OCI-LY7 (cell line): ENCODE measurements around the gene HCST.

Source experiments
- CTCF ChIP-seq: fragments of 200-600 bp; sonication (generic); conservative IDR thresholded peaks from 2 replicates; pipeline ENCODE4 v1.5.1; 2014; ENCODE audit warnings: mild to moderate bottlenecking, antibody characterized with exemption, low read length, moderate library complexity, mixed read lengths
- EZH2phosphoT487 ChIP-seq: fragments of 200-600 bp; sonication (generic); IDR thresholded peaks from 2 replicates; pipeline ENCODE4 v1.6.1; 2018; ENCODE audit warnings: low read depth, borderline replicate concordance, mild to moderate bottlenecking, mixed run types, antibody characterized with exemption, low read length, moderate library complexity, mixed read lengths

GRCh38 chr19:35894342-35894741 is 8.0 kb upstream of the HCST start:
- TF ChIP-seq CTCF (no peak), EZH2phosphoT487 (no peak)
